Natural killer cell (primary cell): ENCODE data around the gene TIMP3. TPM values are rescaled to one million over a fixed set of nuclear protein-coding genes. Genes with fewer than 3 reads are reported as not detected.

Source experiments
- ATAC-seq, 3 donors: fragments of 150-1000 bp in 2 of 3; fragments of 200-7000 bp in 1 of 3; cut with Tn5 transposase; 1 replicate in 1 of 3; 2 replicates in 2 of 3; pipeline ENCODE4 v1.10.0; 2021; ENCODE audit warnings: mild to moderate bottlenecking in 2 of 3, moderate library complexity in 2 of 3
- DNase-seq, 2 donors: peaks; one replicate each; pipeline versions ENCODE4 v3.0.0 to v3.0.0-alpha.2; 2013 to 2021; ENCODE audit warnings: mixed read lengths in 1 of 2
- H3K27ac ChIP-seq: one replicate; pipeline ENCODE4 v1.5.1; 2013; ENCODE audit warnings: mild to moderate bottlenecking, low read length
- H3K27me3 ChIP-seq: one replicate; pipeline ENCODE4 v1.6.1; 2013; ENCODE audit warnings: low read length; ENCODE audit not compliant: control insufficient read depth, insufficient read depth
- H3K36me3 ChIP-seq: one replicate; pipeline ENCODE4 v1.6.1; 2013; ENCODE audit warnings: low read length; ENCODE audit not compliant: control insufficient read depth, insufficient read depth
- H3K4me1 ChIP-seq: one replicate; pipeline ENCODE4 v1.6.1; 2013; ENCODE audit warnings: low read length; ENCODE audit not compliant: control insufficient read depth, insufficient read depth
- H3K4me3 ChIP-seq: one replicate; pipeline ENCODE4 v1.5.1; 2013; ENCODE audit warnings: low read length
- H3K9me3 ChIP-seq: one replicate; pipeline ENCODE4 v1.6.1; 2013; ENCODE audit warnings: low read length; ENCODE audit not compliant: control insufficient read depth, insufficient read depth
- H3K27ac Mint-ChIP-seq, 2 donors: one replicate each; pipeline ENCODE4 v1.8.0; 2022; ENCODE audit warnings: mild to moderate bottlenecking in 2 of 2, mixed read lengths in 2 of 2, moderate library complexity in 1 of 2
- H3K27me3 Mint-ChIP-seq, 2 donors: one replicate each; pipeline ENCODE4 v1.8.0; 2022; ENCODE audit warnings: low read depth in 2 of 2, mixed read lengths in 2 of 2
- H3K36me3 Mint-ChIP-seq: one replicate; pipeline ENCODE4 v1.8.0; 2022; ENCODE audit warnings: mixed read lengths
- H3K4me1 Mint-ChIP-seq, 2 donors: one replicate each; pipeline ENCODE4 v1.8.0; 2022; ENCODE audit warnings: mixed read lengths in 2 of 2
- H3K4me3 Mint-ChIP-seq: one replicate; pipeline ENCODE4 v1.8.0; 2022; ENCODE audit warnings: mild to moderate bottlenecking, moderate library complexity, mixed read lengths
- H3K9me3 Mint-ChIP-seq, 2 donors: one replicate each; pipeline ENCODE4 v1.8.0; 2022; ENCODE audit warnings: mixed read lengths in 2 of 2
- WGBS: methylation state at CpG from one replicate; pipeline ENCODE4 v1.1.7; 2013; ENCODE audit warnings: missing lambda C conversion rate; ENCODE audit not compliant: insufficient coverage; 5-methylcytosine and 5-hydroxymethylcytosine counted together
- intact Hi-C: fragments of 100-400 bp; cut with micrococcal nuclease; formaldehyde crosslinking; loops from one replicate; pipeline ENCODE4 v1.14.2; 2022
- total RNA-seq, 4 donors: library from RNA; stranded (reverse); fragments of 120-200 nt in 1 of 4; gene quantifications; one replicate each; pipeline versions ENCODE4 v1.2.3 to v1.2.4, GENCODE V29; 2013 to 2022
- TF ChIP-seq, protein P1 (sequence below): fragments of 200-600 bp; IDR thresholded peaks from one replicate; pipeline ENCODE4 v1.8.0; 2022; ENCODE audit warnings: antibody characterized with exemption

The TIMP3 gene
- total RNA-seq, 3 donors from 2014 or later (not counting 1 experiment from before 2014, with no cell fraction given), result 0.12 TPM; not detected in 2

DNA sequence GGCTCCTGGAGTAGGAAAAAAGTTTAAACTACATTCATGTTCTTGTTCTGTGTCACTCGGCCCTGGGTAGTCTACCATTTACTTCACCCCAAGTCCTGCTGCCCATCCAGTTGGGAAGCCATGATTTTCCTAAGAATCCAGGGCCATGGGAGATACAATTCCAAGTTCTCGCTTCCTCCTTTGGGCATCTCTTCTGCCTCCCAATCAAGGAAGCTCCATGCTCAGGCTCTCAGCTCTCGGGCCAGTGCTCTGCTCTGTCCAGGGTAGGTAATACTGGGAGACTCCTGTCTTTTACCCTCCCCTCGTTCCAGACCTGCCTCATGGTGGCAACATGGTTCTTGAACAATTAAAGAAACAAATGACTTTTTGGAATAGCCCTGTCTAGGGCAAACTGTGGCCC lies 60.6 kb downstream of the TIMP3 start:
- intact Hi-C loops, result no loop called here
- no peaks in the 10 kb centered on the region for H3K4me1 Mint-ChIP-seq
- TF ChIP-seq, protein P1, sequence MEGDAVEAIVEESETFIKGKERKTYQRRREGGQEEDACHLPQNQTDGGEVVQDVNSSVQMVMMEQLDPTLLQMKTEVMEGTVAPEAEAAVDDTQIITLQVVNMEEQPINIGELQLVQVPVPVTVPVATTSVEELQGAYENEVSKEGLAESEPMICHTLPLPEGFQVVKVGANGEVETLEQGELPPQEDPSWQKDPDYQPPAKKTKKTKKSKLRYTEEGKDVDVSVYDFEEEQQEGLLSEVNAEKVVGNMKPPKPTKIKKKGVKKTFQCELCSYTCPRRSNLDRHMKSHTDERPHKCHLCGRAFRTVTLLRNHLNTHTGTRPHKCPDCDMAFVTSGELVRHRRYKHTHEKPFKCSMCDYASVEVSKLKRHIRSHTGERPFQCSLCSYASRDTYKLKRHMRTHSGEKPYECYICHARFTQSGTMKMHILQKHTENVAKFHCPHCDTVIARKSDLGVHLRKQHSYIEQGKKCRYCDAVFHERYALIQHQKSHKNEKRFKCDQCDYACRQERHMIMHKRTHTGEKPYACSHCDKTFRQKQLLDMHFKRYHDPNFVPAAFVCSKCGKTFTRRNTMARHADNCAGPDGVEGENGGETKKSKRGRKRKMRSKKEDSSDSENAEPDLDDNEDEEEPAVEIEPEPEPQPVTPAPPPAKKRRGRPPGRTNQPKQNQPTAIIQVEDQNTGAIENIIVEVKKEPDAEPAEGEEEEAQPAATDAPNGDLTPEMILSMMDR, result no peak
- H3K27ac ChIP-seq, result no peak overlapping the region
- WGBS, result 75% methylated on average over 4 of the region's 4 CpGs
- no peak for DNase-seq
- no peaks in the 10 kb centered on the region for H3K4me1 ChIP-seq
- no peak overlapping the region for H3K4me3 Mint-ChIP-seq
- no peaks in the 10 kb centered on the region for H3K9me3 Mint-ChIP-seq
- no peak overlapping the region for H3K4me3 ChIP-seq
- H3K27ac Mint-ChIP-seq, result no peak overlapping the region
- no peaks in the 10 kb centered on the region for H3K27me3 ChIP-seq
- H3K27me3 Mint-ChIP-seq, result peaks cover 0 to 6% of the 10 kb centered on the region in 2 donors
- no peaks in the 10 kb centered on the region for H3K9me3 ChIP-seq
- no peak for ATAC-seq
- H3K36me3 Mint-ChIP-seq, result no peaks in the 10 kb centered on the region
- H3K36me3 ChIP-seq, result no peaks in the 10 kb centered on the region

DNA sequence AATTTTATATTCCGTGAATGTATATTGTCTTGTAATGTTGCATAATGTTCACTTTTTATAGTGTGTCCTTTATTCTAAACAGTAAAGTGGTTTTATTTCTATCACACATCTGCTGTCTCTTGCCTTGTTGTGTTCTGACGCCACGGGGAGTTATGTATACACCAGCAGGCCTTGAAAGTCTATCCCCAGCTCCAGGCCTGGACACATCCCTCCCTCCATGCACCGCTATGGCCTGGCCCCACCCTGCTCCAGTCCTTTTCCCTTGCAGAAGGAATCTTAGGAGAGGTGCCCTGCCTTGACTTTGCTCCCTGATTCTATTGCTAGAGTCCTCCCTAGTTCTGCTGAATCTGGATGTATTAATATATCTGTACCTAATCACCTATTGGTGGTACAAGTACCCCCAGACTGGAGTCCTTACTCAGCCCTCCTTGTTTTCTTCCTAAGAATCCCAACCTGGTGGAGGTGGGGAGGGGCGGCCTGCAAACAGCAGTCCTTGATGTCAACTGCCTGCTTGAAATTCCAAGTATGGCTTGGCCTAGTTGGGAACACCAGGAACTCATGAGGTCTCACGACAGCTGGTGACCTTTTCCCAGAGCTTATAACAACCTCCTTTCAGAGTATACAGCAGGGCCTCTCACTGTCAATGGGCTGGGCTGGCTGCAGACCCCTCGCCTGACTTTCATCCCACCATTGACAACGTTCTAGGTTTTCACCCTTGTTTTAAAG lies 61.6 kb downstream of the TIMP3 start:
- no peaks in the 10 kb centered on the region for H3K36me3 Mint-ChIP-seq
- H3K27ac ChIP-seq, result no peak overlapping the region
- peaks cover 0 to 6% of the 10 kb centered on the region in 2 donors for H3K27me3 Mint-ChIP-seq
- TF ChIP-seq, protein P1, result no peak
- WGBS, result 91% methylated on average over 7 of the region's 8 CpGs
- no peaks in the 10 kb centered on the region for H3K36me3 ChIP-seq
- no peak overlapping the region for H3K4me3 Mint-ChIP-seq
- no peak overlapping the region for H3K4me3 ChIP-seq
- intact Hi-C loops, result no loop called here
- DNase-seq (no peak), ATAC-seq (no peak)
- H3K4me1 ChIP-seq, result no peaks in the 10 kb centered on the region
- H3K27ac Mint-ChIP-seq, result no peak overlapping the region
- no peaks in the 10 kb centered on the region for H3K9me3 Mint-ChIP-seq
- no peaks in the 10 kb centered on the region for H3K27me3 ChIP-seq
- no peaks in the 10 kb centered on the region for H3K9me3 ChIP-seq
- no peaks in the 10 kb centered on the region for H3K4me1 Mint-ChIP-seq

DNA sequence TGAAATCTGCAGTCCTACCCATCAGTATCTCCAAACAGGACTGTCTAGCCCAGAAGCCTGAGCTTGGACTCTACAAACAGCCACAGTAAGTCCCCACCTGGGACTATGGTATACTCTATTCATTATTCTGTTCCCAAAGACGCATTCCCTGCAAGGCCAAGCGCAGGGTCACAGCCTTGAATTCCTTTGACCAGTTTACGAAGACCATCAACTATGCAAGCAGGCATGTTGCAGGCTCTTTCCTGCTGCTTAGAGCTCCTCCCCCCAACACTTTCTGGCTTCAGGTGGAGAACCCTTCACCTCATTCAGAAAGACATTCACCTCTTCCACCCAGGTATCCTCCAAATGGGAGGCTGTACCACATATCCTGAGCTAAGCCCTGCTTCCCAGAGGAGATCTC lies 62.5 kb downstream of the TIMP3 start:
- Histone ChIP-seq H3K27me3 (no peaks in the 10 kb centered on the region), H3K4me1 (no peaks in the 10 kb centered on the region), H3K36me3 (no peaks in the 10 kb centered on the region), H3K9me3 (no peaks in the 10 kb centered on the region), H3K4me3 (no peak overlapping the region), H3K27ac (no peak overlapping the region)
- DNase-seq (no peak), ATAC-seq (no peak)
- Mint-ChIP-seq H3K4me1 (no peaks in the 10 kb centered on the region), H3K9me3 (no peaks in the 10 kb centered on the region), H3K27me3 (peaks cover 0 to 6% of the 10 kb centered on the region in 2 donors), H3K36me3 (no peaks in the 10 kb centered on the region), H3K27ac (no peak overlapping the region), H3K4me3 (no peak overlapping the region)
- TF ChIP-seq, protein P1, result no peak
- WGBS, result 89% methylated on average over 3 of the region's 3 CpGs
- intact Hi-C loops, result no loop called here

DNA sequence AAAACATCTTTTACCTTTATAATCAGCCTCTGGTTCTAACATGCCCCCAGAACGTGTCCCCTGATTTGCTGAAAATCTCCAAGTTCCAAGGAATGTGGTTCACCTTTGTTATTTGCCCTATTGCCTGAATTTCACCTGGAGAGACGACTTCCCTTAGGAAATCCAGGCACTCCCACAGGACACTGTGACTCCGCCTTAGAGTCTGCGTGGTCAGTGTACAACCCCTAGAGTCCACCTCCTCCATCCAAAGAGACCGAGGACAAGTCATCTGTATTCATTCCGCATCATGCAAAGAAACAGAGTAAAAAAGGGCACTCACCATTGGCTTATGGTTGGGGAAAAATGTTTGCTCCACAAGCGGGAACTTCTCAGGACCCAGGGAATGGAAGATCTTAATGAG lies 63.1 kb downstream of the TIMP3 start:
- Mint-ChIP-seq H3K36me3 (no peaks in the 10 kb centered on the region), H3K4me1 (no peaks in the 10 kb centered on the region), H3K27ac (no peak overlapping the region), H3K9me3 (no peaks in the 10 kb centered on the region), H3K4me3 (no peak overlapping the region), H3K27me3 (peaks cover 0 to 8% of the 10 kb centered on the region in 2 donors)
- Histone ChIP-seq H3K9me3 (no peaks in the 10 kb centered on the region), H3K4me3 (no peak overlapping the region), H3K27me3 (no peaks in the 10 kb centered on the region), H3K36me3 (no peaks in the 10 kb centered on the region), H3K4me1 (no peaks in the 10 kb centered on the region), H3K27ac (no peak overlapping the region)
- intact Hi-C loops, result no loop called here
- DNase-seq, result no peak
- TF ChIP-seq, protein P1, result no peak
- no peak for ATAC-seq
- WGBS, result 87% methylated on average over 6 of the region's 7 CpGs
